GM10266 (cell line): Measurements from ENCODE around the gene SPINT4.
"Not testable (repeated sequence)": the region's sequence is repeated elsewhere in the genome, so short reads cannot be mapped to it uniquely, and the experiment has no call there.

Experiments used
- DNase-seq: peaks from one replicate; pipeline ENCODE4 v3.0.0; 2012; ENCODE audit errors: extremely low spot score
- CTCF ChIP-seq: IDR thresholded peaks from 2 replicates; pipeline ENCODE4 v1.5.1; 2012; ENCODE audit warnings: mild to moderate bottlenecking, low read depth; ENCODE audit not compliant: control insufficient read depth, insufficient read depth; ENCODE audit errors: missing control alignments

The SPINT4 gene

GRCh38 chr20:45704969-45705637, 17.0 kb upstream of the SPINT4 start, which contains the start of gene WFDC10B:
Gene WFDC10B (minus strand): TSS chr20:45705019. CDS start chr20:45685992, 19,027 bp downstream.
- TF ChIP-seq CTCF, result no peak
- no peak for DNase-seq

GRCh38 chr20:45716141-45716688, 5.9 kb upstream of the SPINT4 start:
- not testable (repeated sequence) for DNase-seq

- DNase-seq, result no peak
- TF ChIP-seq CTCF, result no peak
Measured at GRCh38 chr20:45725134-45725533, 3.0 kb downstream of the SPINT4 start.

GRCh38 chr20:45727044-45727443, 4.9 kb downstream of the SPINT4 start:
- TF ChIP-seq CTCF, result no peak
- DNase-seq, result no peak

GRCh38 chr20:45732199-45732598, 10.1 kb downstream of the SPINT4 start:
- no peak for DNase-seq
- TF ChIP-seq CTCF, result no peak

- no peak for TF ChIP-seq CTCF
- DNase-seq, result no peak
Measured at GRCh38 chr20:45735552-45735951, 13.4 kb downstream of the SPINT4 start.

GRCh38 chr20:45735988-45736387, 13.8 kb downstream of the SPINT4 start:
- no peak for DNase-seq
- no peak for TF ChIP-seq CTCF
